Epidermal melanocyte (primary cell): ENCODE measurements around the gene JAZF1.

Experiments used
- DNase-seq: peaks from one replicate; pipeline ENCODE4 v3.0.0; 2011; ENCODE audit warnings: low spot score; ENCODE audit not compliant: insufficient read length

JAZF1 gene

GRCh38 chr7:28191751-28192150 is 11.2 kb upstream of the JAZF1 start:
- no peak for DNase-seq

DNA sequence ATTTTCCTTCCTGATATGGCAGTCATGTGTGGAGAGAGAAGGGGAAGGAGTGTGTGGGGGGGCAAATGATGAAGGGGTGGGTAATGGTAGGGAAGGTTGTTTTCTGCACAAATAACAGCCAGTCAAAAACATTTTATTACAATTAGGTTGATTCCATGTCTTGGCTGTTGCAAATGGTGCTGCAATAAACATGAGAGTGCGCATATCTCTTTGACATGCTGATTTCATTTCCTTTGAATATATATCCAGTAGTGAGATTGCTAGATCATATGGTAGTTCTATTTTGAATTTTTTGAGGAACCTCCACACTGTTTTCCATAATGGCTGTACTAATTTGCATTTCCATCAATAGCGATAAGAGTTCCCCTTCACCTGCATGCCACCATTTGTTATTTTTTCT is 10.6 kb upstream of the JAZF1 start:
- no peak for DNase-seq

DNA sequence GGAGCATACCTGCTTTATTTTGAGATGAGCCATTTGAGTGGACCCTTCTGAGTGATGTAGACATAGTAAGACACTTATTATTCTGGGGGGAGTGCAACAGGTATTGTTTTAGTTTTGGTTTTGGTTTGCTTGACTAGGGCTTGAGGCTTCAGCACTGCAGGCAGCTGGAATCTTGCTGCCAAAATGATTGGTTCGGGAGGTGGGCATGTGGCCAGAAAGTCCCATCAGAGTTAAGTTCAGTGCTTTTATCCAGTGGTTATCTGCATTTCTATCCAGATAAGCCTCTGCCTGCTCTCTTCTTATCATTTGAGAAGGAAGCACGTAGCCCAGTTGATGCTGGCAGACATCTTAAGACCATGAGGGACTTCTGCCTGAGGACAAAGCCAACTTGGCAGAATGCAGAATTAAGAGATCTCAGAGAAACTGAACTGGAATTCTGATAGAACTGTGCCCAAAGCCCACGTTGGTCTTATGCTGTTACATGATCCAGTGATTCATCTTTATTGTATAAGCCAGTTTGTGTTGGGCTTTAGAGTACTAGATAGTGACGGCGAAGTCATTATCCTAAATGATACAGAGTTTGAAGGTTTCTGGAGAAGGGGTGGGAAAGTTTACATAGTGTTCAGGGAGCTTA is 9.6 kb upstream of the JAZF1 start:
- DNase-seq: no peak

GRCh38 chr7:28187012-28187411 is 6.4 kb upstream of the JAZF1 start:
- no peak for DNase-seq

GRCh38 chr7:28183627-28184026 is 3.0 kb upstream of the JAZF1 start:
- DNase-seq: no peak

DNA sequence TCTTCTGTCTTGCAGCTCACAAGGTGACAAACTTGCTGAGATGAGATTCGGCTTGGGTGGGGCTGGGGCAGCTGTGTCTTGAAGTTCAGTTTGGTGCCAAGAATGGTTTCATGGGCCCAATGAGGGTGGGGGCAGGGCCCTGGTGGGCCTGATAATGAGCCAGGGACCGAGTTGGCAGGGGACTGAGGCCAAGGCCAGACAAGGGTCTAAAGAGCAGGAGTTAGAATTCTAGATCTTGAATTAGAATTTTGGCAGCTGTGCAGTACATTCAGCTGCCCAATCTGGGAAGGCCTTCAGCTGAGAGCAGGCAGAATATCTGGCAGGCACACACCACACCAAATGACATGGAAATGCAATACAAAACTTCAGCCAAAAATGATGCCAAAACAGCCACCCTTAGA is 1.5 kb upstream of the JAZF1 start:
- DNase-seq: no peak

- no peak for DNase-seq
Observed at GRCh38 chr7:28181416-28181815, 821 bp upstream of the JAZF1 start.

DNA sequence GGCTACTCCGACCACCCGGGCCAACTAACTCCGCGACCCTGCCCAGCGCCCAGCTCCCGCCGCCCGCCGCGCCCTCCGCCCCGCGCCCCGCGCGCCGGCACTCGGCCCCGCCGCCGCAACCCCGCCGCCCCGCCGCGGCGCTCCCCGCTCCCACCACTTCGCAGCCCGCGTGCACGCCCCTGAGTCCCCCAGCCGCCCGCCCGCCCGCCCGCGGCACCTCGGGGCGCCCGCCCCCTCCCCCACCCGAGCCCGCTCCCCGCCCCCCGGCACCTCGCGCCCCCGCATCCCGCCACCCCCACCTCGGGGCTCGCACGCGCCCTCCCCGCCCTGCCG is 598 bp downstream of the JAZF1 start:
- DNase-seq: no peak

GRCh38 chr7:28179120-28180030 is 1.2 kb downstream of the JAZF1 start:
- DNase-seq: peak; percentile 56

DNA sequence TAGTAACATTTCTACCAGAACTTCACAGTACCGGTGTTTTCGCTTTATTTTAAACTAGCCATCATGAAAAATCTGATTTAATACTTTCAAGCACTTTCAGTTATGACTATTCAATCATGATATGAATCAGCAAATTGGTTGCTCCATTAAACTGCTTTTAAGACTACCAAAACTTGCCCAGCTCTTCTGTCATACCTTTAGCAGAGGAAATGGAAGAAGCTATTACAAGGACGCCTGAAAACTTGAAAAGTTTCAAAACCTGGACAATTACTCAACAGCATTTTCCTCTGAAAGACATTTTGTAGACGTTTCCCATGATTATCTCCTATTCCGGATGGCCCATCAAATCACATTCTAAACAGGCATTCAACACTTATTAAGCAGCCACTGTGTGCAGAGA is 2.0 kb downstream of the JAZF1 start:
- DNase-seq: no peak

DNA sequence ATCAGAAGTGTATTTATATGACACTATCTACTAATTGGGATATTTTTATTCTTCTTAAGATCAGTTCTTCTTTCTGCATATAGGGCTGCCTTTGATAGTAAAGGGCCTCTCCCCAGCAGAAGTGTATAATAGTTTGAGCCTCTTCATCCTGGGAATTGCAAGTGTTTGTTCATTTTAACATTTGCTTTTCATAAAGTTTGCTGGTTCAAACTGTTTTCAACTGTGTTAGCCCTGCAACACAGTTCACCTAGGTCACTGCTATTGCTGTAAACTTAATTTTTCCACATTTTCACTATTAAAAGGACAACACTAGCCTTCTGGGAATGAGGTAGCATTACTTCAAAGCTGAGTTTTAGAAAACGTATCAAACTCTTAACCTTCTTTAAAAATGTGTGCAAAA is 2.8 kb downstream of the JAZF1 start:
- no peak for DNase-seq

- no peak for DNase-seq
Observed at GRCh38 chr7:28176645-28177044, 4.0 kb downstream of the JAZF1 start.

DNA sequence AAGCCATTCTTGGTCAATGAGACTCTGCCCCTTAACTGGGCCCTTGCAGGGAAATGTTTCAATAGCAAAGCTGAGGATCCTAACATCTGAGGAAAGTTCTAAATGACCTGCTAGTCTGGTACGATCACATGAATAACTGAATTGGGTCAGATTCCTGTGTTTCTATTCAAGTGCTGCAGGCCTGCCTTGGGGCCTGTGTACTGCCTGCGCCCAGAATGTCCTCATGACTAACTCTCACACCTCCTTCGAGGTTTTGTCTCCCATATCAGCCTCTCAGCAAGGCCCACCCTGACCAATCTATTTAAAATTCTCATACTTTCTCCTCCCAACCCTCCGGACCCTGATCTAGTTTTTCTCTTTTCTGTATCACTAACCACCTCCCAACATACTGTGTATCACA is 4.4 kb downstream of the JAZF1 start:
- no peak for DNase-seq

GRCh38 chr7:28174901-28175661 is 5.5 kb downstream of the JAZF1 start:
- DNase-seq: no peak

DNA sequence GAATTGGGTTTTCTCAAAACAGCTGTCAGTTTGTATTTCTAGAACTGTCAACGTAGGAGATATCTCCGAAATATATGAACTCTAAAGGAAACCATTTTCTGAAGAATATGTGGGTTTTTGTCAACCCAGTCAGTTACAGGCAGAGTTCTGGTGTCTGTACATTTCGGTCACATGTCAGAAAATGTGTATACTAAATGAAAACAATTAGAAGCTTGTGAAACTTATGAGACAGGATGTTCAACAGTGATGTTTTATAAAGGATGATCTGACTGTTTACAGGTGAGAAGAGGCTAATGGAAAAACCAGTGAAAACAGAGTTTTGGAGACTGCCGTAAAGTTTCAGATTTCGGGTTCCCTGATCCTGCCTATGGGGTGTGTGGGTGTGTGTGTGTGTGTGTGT is 6.2 kb downstream of the JAZF1 start:
- DNase-seq: no peak

DNA sequence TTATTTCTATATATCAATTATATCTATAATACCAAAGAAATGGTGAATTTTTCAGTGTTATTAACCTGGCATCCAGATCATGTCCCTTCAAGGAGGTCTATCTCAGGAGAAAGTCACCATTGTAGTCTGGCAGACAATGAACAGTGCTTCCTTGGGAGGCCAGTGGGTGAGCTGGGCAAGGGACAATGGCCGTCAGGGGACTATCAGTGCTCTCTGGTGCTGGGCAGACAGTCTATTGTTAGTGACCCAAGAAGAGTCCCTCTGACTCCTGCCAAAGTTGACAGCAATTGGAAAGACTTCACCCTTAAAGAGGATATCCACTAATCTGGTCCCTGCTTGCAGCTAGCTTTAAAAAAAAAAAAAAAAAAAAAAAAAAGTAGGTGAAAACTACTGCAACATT is 7.1 kb downstream of the JAZF1 start:
- no peak for DNase-seq

DNA sequence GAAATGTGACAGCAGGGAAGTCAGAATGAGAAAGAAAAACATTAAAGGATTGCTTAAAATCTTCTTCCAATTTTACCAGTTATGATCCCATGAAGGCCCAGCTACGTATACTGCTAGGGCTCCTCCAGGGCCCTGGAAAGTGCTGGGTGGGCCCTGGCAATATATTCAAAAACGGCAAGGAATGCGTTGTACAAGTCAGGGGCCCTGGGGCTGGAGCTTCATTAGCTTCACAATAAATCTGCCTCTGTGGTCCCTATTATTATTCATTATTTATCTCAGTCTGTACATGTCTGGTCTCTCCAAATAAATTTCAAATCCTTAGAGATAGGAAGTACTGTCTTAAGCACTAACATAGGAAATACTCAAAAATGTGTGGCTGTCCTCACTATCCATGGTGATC is 7.6 kb downstream of the JAZF1 start:
- no peak for DNase-seq

GRCh38 chr7:28170701-28171100 is 9.9 kb downstream of the JAZF1 start:
- DNase-seq: no peak

GRCh38 chr7:28169230-28169629 is 11.4 kb downstream of the JAZF1 start:
- DNase-seq: no peak

DNA sequence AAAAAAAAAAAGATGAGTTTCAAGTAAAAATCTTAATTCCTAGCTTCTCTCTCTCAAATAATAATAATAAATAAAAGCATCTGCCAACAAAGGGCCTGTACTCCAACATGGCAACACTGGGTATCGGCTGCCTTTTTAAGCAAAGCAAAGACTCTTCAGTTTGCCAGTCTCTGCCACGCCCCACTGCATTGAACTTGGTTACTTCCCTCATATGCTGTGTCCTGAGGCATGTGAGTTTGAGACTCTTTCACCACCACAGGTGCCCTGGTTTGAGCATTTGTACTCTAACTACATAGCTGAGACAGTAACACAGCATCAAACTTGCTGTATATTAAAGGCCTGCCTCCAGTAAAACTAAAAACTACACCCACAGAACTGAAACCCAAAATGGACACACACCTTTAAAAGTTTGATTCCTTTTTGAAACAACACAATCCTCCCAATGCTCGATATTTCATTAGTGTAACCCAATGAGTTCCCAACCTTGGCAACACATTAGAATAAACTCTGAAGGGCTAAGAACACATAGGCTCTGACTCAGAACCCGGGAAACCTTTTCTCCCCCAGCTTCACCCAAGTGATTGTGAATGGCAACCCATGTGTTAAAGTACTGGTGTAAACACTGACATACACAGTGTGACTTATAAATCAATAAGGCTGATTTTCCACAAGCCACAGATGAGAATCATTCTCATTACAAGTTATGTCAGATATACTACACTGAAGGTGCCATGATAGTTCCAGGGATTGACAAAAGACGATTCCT is 12.0 kb downstream of the JAZF1 start:
- DNase-seq: no peak

DNA sequence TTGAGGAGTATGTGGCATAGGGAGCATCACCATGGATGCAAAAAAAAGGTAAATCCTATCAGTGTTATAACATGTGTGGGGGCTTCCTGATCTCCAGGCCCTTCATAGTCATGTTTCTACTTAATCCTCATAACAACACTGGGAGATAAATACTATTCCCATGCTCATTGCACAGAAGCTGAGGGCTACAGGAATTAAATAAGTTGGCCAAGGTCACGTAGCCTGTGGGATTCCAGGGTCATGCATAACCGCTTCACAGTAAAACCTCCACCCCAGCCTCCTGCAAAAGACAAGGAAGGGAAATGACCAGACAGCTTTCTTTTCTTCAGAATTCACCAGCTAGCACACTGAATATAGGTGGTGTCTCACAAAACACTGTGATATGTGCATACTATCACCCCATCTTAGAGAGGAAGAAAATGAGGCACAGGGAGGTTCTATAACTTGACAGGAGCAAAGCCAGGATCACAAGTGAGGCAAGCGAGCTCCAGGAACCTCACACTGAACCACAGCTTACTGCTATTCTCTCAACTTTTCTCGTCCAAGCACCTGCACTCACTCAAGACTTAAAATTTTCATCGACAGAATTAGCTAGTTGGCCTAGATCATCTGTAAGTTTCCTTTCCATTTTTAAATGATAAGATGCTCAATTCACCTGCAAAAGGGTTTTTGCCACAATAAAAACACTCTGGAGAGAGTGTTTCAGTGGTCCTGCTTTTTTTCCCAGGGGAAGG is 13.4 kb downstream of the JAZF1 start:
- no peak for DNase-seq
